ENCODE measurements around the gene ZMAT2. TPM values are rescaled to one million over a fixed set of nuclear protein-coding genes. Genes with fewer than 3 reads are reported as not detected.
"Not testable (repeated sequence)": the region's sequence is repeated elsewhere in the genome, so short reads cannot be mapped to it uniquely, and the experiment has no call there.

Gene ZMAT2
- polyA plus RNA-seq, 6 donors from 2014 or later, result 68.6 to 85.8 (median 76.7) TPM

GRCh38 chr5:140718266-140718592, 18.0 kb downstream of the ZMAT2 start:
- Mint-ChIP-seq H3K9me3 (no peaks in the 10 kb centered on the region), H3K4me3 (no peak overlapping the region), H3K27ac (no peak overlapping the region), H3K36me3 (no peaks in the 10 kb centered on the region), H3K27me3 (peaks cover 6 to 13% (median 11%) of the 10 kb centered on the region in 3 donors), H3K4me1 (no peaks in the 10 kb centered on the region)
- DNase-seq (no peak), ATAC-seq (ENCODE audit: low read depth in 2 of 2) (no peak)

GRCh38 chr5:140720738-140721137, 20.5 kb downstream of the ZMAT2 start:
- H3K36me3 Mint-ChIP-seq; ATAC-seq (ENCODE audit: low read depth in 2 of 2); H3K4me3 Mint-ChIP-seq; H3K4me1 Mint-ChIP-seq; H3K9me3 Mint-ChIP-seq; DNase-seq; H3K27ac Mint-ChIP-seq: not testable (repeated sequence)
- peaks cover 14 to 26% (median 23%) of the 10 kb centered on the region in 3 donors for H3K27me3 Mint-ChIP-seq

- not testable (repeated sequence) for ATAC-seq (ENCODE audit: low read depth in 2 of 2); DNase-seq; H3K27ac Mint-ChIP-seq; H3K9me3 Mint-ChIP-seq; H3K36me3 Mint-ChIP-seq; H3K4me1 Mint-ChIP-seq; H3K4me3 Mint-ChIP-seq
- peaks cover 18 to 32% (median 29%) of the 10 kb centered on the region in 3 donors for H3K27me3 Mint-ChIP-seq
Observed at GRCh38 chr5:140721395-140721794, 21.1 kb downstream of the ZMAT2 start.

GRCh38 chr5:140725799-140726471, 25.7 kb downstream of the ZMAT2 start:
- ATAC-seq (ENCODE audit: low read depth in 2 of 2) (peak; percentile 59 to 68), DNase-seq (peak; percentile 12)
- peaks cover 0 to 8% (median 7%) of the 10 kb centered on the region in 3 donors for H3K4me1 Mint-ChIP-seq
- H3K36me3 Mint-ChIP-seq, result peaks cover 4 to 7% of the 10 kb centered on the region in 2 donors
- H3K9me3 Mint-ChIP-seq, result peaks cover 0 to 3% (median 1%) of the 10 kb centered on the region in 7 donors
- H3K27ac Mint-ChIP-seq, result peak overlapping the region in 1 of 6 donors; percentile 84
- peaks cover 32 to 56% (median 39%) of the 10 kb centered on the region in 3 donors for H3K27me3 Mint-ChIP-seq
- H3K4me3 Mint-ChIP-seq, result peak overlapping the region in 6 of 8 donors; percentile 3 to 80 (median 22)

GRCh38 chr5:140733098-140733497, 32.9 kb downstream of the ZMAT2 start:
- H3K9me3 Mint-ChIP-seq, result peaks cover 0 to 18% (median 10%) of the 10 kb centered on the region in 7 donors
- H3K4me1 Mint-ChIP-seq, result no peaks in the 10 kb centered on the region
- no peak overlapping the region for H3K4me3 Mint-ChIP-seq
- H3K27me3 Mint-ChIP-seq, result peaks cover 39 to 58% (median 51%) of the 10 kb centered on the region in 3 donors
- ATAC-seq (ENCODE audit: low read depth in 2 of 2) (no peak), DNase-seq (no peak)
- peaks cover 0 to 12% of the 10 kb centered on the region in 2 donors for H3K36me3 Mint-ChIP-seq
- no peak overlapping the region for H3K27ac Mint-ChIP-seq

- no peaks in the 10 kb centered on the region for H3K4me1 Mint-ChIP-seq
- H3K9me3 Mint-ChIP-seq, result peaks cover 0 to 21% (median 10%) of the 10 kb centered on the region in 7 donors
- no peak overlapping the region for H3K4me3 Mint-ChIP-seq
- peaks cover 0 to 12% of the 10 kb centered on the region in 2 donors for H3K36me3 Mint-ChIP-seq
- DNase-seq (no peak), ATAC-seq (ENCODE audit: low read depth in 2 of 2) (no peak)
- no peak overlapping the region for H3K27ac Mint-ChIP-seq
- peaks cover 32 to 50% (median 42%) of the 10 kb centered on the region in 3 donors for H3K27me3 Mint-ChIP-seq
Observed at GRCh38 chr5:140734354-140734753, 34.1 kb downstream of the ZMAT2 start.

GRCh38 chr5:140737486-140737885, 37.2 kb downstream of the ZMAT2 start:
- Mint-ChIP-seq H3K27ac (no peak overlapping the region), H3K27me3 (peaks cover 38 to 52% (median 51%) of the 10 kb centered on the region in 3 donors), H3K36me3 (peaks cover 0 to 23% of the 10 kb centered on the region in 2 donors), H3K4me3 (no peak overlapping the region), H3K9me3 (peaks cover 6 to 43% (median 20%) of the 10 kb centered on the region in 7 donors), H3K4me1 (no peaks in the 10 kb centered on the region)
- no peak for DNase-seq
- no peak for ATAC-seq (ENCODE audit: low read depth in 2 of 2)

- no peaks in the 10 kb centered on the region for H3K4me1 Mint-ChIP-seq
- H3K9me3 Mint-ChIP-seq, result peaks cover 8 to 67% (median 40%) of the 10 kb centered on the region in 7 donors
- H3K4me3 Mint-ChIP-seq, result no peak overlapping the region
Observed at GRCh38 chr5:140741967-140742366, 41.7 kb downstream of the ZMAT2 start.

GRCh38 chr5:140753561-140753960, 53.3 kb downstream of the ZMAT2 start:
- no peak overlapping the region for H3K4me3 Mint-ChIP-seq
- DNase-seq, result no peak
- H3K36me3 Mint-ChIP-seq, result peaks cover 23 to 70% of the 10 kb centered on the region in 2 donors
- no peak for ATAC-seq (ENCODE audit: low read depth in 2 of 2)
- H3K27me3 Mint-ChIP-seq, result peaks cover 0 to 28% (median 16%) of the 10 kb centered on the region in 3 donors
- H3K27ac Mint-ChIP-seq, result no peak overlapping the region
- H3K9me3 Mint-ChIP-seq, result peaks cover 35 to 95% (median 83%) of the 10 kb centered on the region in 7 donors
- no peaks in the 10 kb centered on the region for H3K4me1 Mint-ChIP-seq

More at GRCh38 chr5:140741967-140742366, 41.7 kb downstream of the ZMAT2 start:
- ATAC-seq (ENCODE audit: low read depth in 2 of 2) (no peak), DNase-seq (no peak)
- Mint-ChIP-seq H3K27me3 (peaks cover 16 to 22% (median 17%) of the 10 kb centered on the region in 3 donors), H3K36me3 (peaks cover 0 to 19% of the 10 kb centered on the region in 2 donors), H3K27ac (no peak overlapping the region)

Other genes starting within 250 kb of the ZMAT2 start
- gene EIF4EBP3, start 152.8 kb upstream of the ZMAT2 start, polyA plus RNA-seq (ENCODE audit: low read depth in 6 of 6), result 10 to 100 TPM; 44.5 to 90.3 (median 63.1) TPM
- gene SRA1, start 143.0 kb upstream of the ZMAT2 start, polyA plus RNA-seq (ENCODE audit: low read depth in 6 of 6), result 10 to 100 TPM; 26.2 to 47.0 (median 31.7) TPM
- gene APBB3, start 135.8 kb upstream of the ZMAT2 start, polyA plus RNA-seq (ENCODE audit: low read depth in 6 of 6), result 1 to 10 TPM in 5 of 6 donors, not detected in 1; 6.3 to 9.0 (median 7.9) TPM
- gene SLC35A4, start 135.6 kb upstream of the ZMAT2 start, polyA plus RNA-seq (ENCODE audit: low read depth in 6 of 6), result 100 to 1,000 TPM in 1 of 6 donors, 10 to 100 TPM in 5; 66.8 to 107 (median 74.6) TPM
- gene CD14, start 67.3 kb upstream of the ZMAT2 start, polyA plus RNA-seq (ENCODE audit: low read depth in 6 of 6), result 10 to 100 TPM in 1 of 6 donors, 1 to 10 TPM in 5; 1.5 to 10.2 (median 2.8) TPM
- gene TMCO6, start 61.0 kb upstream of the ZMAT2 start, polyA plus RNA-seq (ENCODE audit: low read depth in 6 of 6), result 10 to 100 TPM in 4 of 6 donors, 1 to 10 TPM in 2; 7.6 to 13.0 (median 11.4) TPM
- 100 to 1,000 TPM in 5 of 6 donors, 10 to 100 TPM in 1; 94.5 to 167 (median 152) TPM for gene NDUFA2, start 52.8 kb upstream of the ZMAT2 start, polyA plus RNA-seq (ENCODE audit: low read depth in 6 of 6)
- gene IK, start 52.6 kb upstream of the ZMAT2 start, polyA plus RNA-seq (ENCODE audit: low read depth in 6 of 6), result 100 to 1,000 TPM in 5 of 6 donors, 10 to 100 TPM in 1; 83.8 to 170 (median 140) TPM
- 10 to 100 TPM in 4 of 6 donors, 1 to 10 TPM in 2; 5.7 to 15.1 (median 10.3) TPM for gene WDR55, start 35.5 kb upstream of the ZMAT2 start, polyA plus RNA-seq (ENCODE audit: low read depth in 6 of 6)
- gene DND1, start 26.9 kb upstream of the ZMAT2 start, polyA plus RNA-seq (ENCODE audit: low read depth in 6 of 6), result under 1 TPM in 1 of 6 donors, not detected in 5; 0.21 TPM
- 10 to 100 TPM; 37.6 to 73.5 (median 40.3) TPM for gene HARS1, start 9.1 kb upstream of the ZMAT2 start, polyA plus RNA-seq (ENCODE audit: low read depth in 6 of 6)
- 10 to 100 TPM; 12.2 to 26.2 (median 18.7) TPM for gene HARS2, start 9.0 kb upstream of the ZMAT2 start, polyA plus RNA-seq (ENCODE audit: low read depth in 6 of 6)
- not detected for gene PCDHA1, start 85.7 kb downstream of the ZMAT2 start, polyA plus RNA-seq (ENCODE audit: low read depth in 6 of 6)
- gene PCDHA2, start 94.4 kb downstream of the ZMAT2 start, polyA plus RNA-seq (ENCODE audit: low read depth in 6 of 6), result not detected
- not detected for gene PCDHA3, start 100.6 kb downstream of the ZMAT2 start, polyA plus RNA-seq (ENCODE audit: low read depth in 6 of 6)
- not detected for gene PCDHA4, start 106.6 kb downstream of the ZMAT2 start, polyA plus RNA-seq (ENCODE audit: low read depth in 6 of 6)
- gene PCDHA5, start 121.2 kb downstream of the ZMAT2 start, polyA plus RNA-seq (ENCODE audit: low read depth in 6 of 6), result not detected
- not detected for gene PCDHA6, start 127.5 kb downstream of the ZMAT2 start, polyA plus RNA-seq (ENCODE audit: low read depth in 6 of 6)
- gene PCDHA7, start 133.8 kb downstream of the ZMAT2 start, polyA plus RNA-seq (ENCODE audit: low read depth in 6 of 6), result not detected
- not detected for gene PCDHA8, start 140.7 kb downstream of the ZMAT2 start, polyA plus RNA-seq (ENCODE audit: low read depth in 6 of 6)
- not detected for gene PCDHA9, start 147.9 kb downstream of the ZMAT2 start, polyA plus RNA-seq (ENCODE audit: low read depth in 6 of 6)
- gene PCDHA10, start 155.4 kb downstream of the ZMAT2 start, polyA plus RNA-seq (ENCODE audit: low read depth in 6 of 6), result not detected
- gene PCDHA11, start 168.5 kb downstream of the ZMAT2 start, polyA plus RNA-seq (ENCODE audit: low read depth in 6 of 6), result not detected
- not detected for gene PCDHA12, start 174.9 kb downstream of the ZMAT2 start, polyA plus RNA-seq (ENCODE audit: low read depth in 6 of 6)
- gene PCDHA13, start 181.7 kb downstream of the ZMAT2 start, polyA plus RNA-seq (ENCODE audit: low read depth in 6 of 6), result not detected
- gene PCDHAC1, start 225.9 kb downstream of the ZMAT2 start, polyA plus RNA-seq (ENCODE audit: low read depth in 6 of 6), result not detected